ENCODE measurements around the gene FOXP4.

DNA sequence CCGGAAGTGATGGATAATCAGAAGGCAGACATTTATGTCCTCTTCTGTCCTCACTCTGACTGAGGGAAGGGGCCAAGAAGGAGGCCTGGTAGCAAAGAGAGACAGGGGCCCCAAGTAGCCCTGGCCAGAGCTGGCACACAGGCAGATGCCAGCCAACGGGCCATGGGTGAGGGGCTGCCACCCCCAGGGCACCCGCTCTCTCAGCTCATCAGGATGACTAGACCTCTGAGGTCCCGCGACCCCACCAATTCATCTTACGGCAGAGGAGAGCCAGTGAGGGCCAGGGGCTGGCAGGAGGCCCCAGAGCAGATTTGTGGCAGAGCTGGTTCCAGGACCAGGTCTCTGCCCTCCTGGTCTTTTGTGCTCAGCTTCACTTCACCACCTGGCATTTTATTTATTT, 49.0 kb downstream of the FOXP4 start:
- TF ChIP-seq, protein P1, sequence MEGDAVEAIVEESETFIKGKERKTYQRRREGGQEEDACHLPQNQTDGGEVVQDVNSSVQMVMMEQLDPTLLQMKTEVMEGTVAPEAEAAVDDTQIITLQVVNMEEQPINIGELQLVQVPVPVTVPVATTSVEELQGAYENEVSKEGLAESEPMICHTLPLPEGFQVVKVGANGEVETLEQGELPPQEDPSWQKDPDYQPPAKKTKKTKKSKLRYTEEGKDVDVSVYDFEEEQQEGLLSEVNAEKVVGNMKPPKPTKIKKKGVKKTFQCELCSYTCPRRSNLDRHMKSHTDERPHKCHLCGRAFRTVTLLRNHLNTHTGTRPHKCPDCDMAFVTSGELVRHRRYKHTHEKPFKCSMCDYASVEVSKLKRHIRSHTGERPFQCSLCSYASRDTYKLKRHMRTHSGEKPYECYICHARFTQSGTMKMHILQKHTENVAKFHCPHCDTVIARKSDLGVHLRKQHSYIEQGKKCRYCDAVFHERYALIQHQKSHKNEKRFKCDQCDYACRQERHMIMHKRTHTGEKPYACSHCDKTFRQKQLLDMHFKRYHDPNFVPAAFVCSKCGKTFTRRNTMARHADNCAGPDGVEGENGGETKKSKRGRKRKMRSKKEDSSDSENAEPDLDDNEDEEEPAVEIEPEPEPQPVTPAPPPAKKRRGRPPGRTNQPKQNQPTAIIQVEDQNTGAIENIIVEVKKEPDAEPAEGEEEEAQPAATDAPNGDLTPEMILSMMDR (IDR thresholded peaks at IDR 0.05) = no peak
- TF ChIP-seq NFIC (IDR thresholded peaks at IDR 0.05; ENCODE audit: borderline replicate concordance) (no peak), EP300 (IDR thresholded peaks at IDR 0.05; ENCODE audit: borderline replicate concordance in 1 of 2, low read depth in 1 of 2, low read length in 1 of 2) (no peak), RFX5 (IDR thresholded peaks at IDR 0.05; ENCODE audit: low read length) (no peak), EZH2phosphoT487 (IDR thresholded peaks at IDR 0.05; ENCODE audit: borderline replicate concordance, low read depth) (no peak), YY1 (IDR thresholded peaks at IDR 0.05; ENCODE audit: low read depth) (no peak)
- TF ChIP-seq, protein P2, sequence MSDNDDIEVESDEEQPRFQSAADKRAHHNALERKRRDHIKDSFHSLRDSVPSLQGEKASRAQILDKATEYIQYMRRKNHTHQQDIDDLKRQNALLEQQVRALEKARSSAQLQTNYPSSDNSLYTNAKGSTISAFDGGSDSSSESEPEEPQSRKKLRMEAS (IDR thresholded peaks at IDR 0.05; ENCODE audit: low read depth) = no peak
- TF ChIP-seq, protein P3, sequence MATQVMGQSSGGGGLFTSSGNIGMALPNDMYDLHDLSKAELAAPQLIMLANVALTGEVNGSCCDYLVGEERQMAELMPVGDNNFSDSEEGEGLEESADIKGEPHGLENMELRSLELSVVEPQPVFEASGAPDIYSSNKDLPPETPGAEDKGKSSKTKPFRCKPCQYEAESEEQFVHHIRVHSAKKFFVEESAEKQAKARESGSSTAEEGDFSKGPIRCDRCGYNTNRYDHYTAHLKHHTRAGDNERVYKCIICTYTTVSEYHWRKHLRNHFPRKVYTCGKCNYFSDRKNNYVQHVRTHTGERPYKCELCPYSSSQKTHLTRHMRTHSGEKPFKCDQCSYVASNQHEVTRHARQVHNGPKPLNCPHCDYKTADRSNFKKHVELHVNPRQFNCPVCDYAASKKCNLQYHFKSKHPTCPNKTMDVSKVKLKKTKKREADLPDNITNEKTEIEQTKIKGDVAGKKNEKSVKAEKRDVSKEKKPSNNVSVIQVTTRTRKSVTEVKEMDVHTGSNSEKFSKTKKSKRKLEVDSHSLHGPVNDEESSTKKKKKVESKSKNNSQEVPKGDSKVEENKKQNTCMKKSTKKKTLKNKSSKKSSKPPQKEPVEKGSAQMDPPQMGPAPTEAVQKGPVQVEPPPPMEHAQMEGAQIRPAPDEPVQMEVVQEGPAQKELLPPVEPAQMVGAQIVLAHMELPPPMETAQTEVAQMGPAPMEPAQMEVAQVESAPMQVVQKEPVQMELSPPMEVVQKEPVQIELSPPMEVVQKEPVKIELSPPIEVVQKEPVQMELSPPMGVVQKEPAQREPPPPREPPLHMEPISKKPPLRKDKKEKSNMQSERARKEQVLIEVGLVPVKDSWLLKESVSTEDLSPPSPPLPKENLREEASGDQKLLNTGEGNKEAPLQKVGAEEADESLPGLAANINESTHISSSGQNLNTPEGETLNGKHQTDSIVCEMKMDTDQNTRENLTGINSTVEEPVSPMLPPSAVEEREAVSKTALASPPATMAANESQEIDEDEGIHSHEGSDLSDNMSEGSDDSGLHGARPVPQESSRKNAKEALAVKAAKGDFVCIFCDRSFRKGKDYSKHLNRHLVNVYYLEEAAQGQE (IDR thresholded peaks at IDR 0.05; ENCODE audit: low read depth, low read length) = no peak
